T-helper 17 cell (primary cell): ENCODE data around the gene TRAPPC3. TPM values are rescaled to one million over a fixed set of nuclear protein-coding genes. Genes with fewer than 3 reads are reported as not detected.

Source experiments
- ATAC-seq: fragments of 150-1000 bp; cut with Tn5 transposase; 2 replicates; pipeline ENCODE4 v1.10.0; 2021; ENCODE audit warnings: mild to moderate bottlenecking, moderate library complexity
- DNase-seq, 3 donors: peaks; one replicate each; pipeline versions ENCODE4 v3.0.0 to v3.0.0-alpha.2; 2020 to 2021
- H3K9me3 ChIP-seq: one replicate; pipeline ENCODE4 v1.7.0; 2013; ENCODE audit warnings: low read length, mild to moderate bottlenecking; ENCODE audit not compliant: control insufficient read depth, poor library complexity, severe bottlenecking
- H3K27ac Mint-ChIP-seq: one replicate; pipeline ENCODE4 v1.8.0; 2022; ENCODE audit warnings: mild to moderate bottlenecking, moderate library complexity, mixed read lengths
- H3K27me3 Mint-ChIP-seq: one replicate; pipeline ENCODE4 v1.8.0; 2022; ENCODE audit warnings: mixed read lengths
- H3K36me3 Mint-ChIP-seq: one replicate; pipeline ENCODE4 v1.8.0; 2022; ENCODE audit warnings: low read depth, mixed read lengths
- H3K4me1 Mint-ChIP-seq: one replicate; pipeline ENCODE4 v1.8.0; 2022; ENCODE audit warnings: mild to moderate bottlenecking, mixed read lengths
- H3K4me3 Mint-ChIP-seq: one replicate; pipeline ENCODE4 v1.8.0; 2022; ENCODE audit warnings: mild to moderate bottlenecking, moderate library complexity, mixed read lengths
- total RNA-seq, 4 donors: library from RNA in 2 of 4; stranded (reverse) in 2 of 4; gene quantifications; one replicate each; pipeline ENCODE4 v1.2.3 and lab custom pipeline; 2022 to 2026

Gene TRAPPC3
- total RNA-seq, 2 donors from 2014 or later: 35.0 to 37.8 TPM

DNA sequence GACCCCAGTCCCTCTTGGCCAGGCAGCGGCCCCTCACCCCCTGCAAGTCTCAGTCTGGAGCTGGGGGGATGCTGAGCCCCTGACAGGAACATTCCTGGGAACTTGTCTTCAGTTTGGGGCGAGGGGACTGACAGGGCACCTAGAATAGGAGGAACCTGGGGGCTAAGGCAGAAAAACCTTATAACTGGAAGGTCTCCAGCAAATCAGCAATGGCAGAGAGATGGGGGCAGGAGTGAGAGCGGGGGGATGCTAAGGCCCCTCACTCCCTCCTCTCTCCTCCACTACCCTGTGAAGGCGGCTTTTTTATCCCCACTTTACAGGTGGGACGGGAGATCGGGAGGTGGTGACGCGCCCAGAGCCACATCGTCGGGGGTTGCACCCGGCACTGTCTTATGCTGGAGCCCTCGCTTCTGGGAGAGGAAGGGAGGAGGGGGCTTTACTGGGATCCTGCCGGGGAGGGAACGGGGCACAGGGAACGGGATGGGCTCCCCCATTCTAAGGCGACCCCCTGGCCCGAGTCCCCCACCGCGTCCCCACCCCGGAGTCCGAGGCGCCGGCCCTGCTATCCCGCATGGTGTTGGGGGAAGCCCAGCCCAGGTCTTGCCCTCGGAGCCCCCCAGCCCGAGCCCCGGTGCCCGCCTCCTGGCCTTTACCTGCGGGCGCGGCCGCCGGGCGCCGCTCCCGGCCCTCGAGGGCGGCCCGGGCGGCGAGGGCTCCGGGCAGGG, 24.7 kb downstream of the TRAPPC3 start:
- no peak overlapping the region for H3K27ac Mint-ChIP-seq
- DNase-seq (no peak), ATAC-seq (no peak)
- no peaks in the 10 kb centered on the region for H3K9me3 ChIP-seq
- peaks cover 32% of the 10 kb centered on the region for H3K4me1 Mint-ChIP-seq
- peaks cover 9% of the 10 kb centered on the region for H3K36me3 Mint-ChIP-seq
- peak overlapping the region; percentile 75 for H3K4me3 Mint-ChIP-seq
- peaks cover 51% of the 10 kb centered on the region for H3K27me3 Mint-ChIP-seq

DNA sequence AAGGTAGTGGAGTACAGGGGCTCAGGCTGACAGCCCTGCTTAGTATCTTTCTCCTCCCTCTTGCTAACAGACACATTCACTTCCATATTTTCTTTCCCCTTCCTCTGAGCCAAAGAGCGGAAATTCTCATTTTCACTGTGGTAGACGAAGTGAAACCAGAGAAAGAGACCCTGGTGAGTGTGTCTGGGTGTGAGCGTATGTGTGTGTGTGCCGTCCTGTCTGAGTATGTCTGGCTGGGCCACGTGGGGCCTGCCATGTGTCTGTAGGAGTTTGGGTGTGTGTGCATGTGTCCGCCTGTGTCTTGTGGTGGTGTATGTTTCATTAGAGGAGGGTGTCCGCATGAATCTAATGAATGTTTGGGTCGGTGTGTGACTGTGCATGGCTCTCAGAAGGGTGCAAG, 25.9 kb downstream of the TRAPPC3 start:
- peaks cover 32% of the 10 kb centered on the region for H3K4me1 Mint-ChIP-seq
- H3K27me3 Mint-ChIP-seq: peaks cover 51% of the 10 kb centered on the region
- DNase-seq (no peak), ATAC-seq (peak; percentile 55)
- H3K4me3 Mint-ChIP-seq: peak overlapping the region; percentile 73
- no peaks in the 10 kb centered on the region for H3K9me3 ChIP-seq
- H3K36me3 Mint-ChIP-seq: peaks cover 9% of the 10 kb centered on the region
- H3K27ac Mint-ChIP-seq: no peak overlapping the region

DNA sequence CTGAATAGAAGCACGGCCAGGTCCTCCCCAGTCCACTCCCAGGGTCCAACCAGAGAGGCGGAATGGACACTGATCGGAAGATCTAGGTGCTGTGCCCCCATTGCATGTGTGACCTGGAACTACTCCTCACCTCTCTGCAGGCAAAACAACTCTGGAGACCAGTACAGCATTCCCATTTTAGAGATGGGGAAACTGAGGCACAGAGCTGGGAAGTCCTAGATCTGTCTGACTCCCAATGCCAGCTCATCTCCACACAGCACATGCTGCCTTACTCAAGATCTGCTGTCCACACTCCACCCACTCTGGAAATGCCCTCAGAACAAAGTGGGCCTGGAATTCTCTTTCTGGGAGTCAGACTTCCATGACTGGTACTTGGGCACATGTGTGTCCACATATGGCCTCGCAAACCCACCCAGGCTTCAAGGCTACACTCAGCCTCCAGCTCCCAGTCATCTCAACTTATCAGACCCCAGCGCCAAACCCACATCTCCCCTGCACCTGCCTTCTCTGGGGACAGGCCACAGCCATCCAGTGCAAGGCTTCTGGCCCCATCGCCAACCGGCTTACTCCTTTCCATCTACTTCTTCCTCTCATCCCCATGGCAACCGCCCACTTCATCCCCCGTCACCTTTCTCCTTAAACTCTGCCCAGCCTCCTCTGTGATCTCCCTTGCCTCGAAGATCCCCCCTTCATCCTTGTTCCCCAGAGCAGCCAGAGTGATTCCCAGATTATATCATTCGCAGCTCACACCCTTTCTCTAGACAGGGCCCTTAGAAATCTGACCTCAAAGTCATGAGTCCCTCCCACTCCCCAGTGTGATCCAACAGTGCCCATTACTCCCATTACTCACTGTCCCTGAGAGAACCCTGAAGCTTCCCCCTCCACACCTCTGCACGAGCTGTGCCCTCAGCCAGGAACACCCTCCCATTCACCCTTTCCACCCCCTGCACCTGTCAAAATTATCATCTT, 26.9 kb downstream of the TRAPPC3 start:
- no peak for ATAC-seq
- Mint-ChIP-seq H3K27me3 (peaks cover 51% of the 10 kb centered on the region), H3K27ac (no peak overlapping the region)

DNA sequence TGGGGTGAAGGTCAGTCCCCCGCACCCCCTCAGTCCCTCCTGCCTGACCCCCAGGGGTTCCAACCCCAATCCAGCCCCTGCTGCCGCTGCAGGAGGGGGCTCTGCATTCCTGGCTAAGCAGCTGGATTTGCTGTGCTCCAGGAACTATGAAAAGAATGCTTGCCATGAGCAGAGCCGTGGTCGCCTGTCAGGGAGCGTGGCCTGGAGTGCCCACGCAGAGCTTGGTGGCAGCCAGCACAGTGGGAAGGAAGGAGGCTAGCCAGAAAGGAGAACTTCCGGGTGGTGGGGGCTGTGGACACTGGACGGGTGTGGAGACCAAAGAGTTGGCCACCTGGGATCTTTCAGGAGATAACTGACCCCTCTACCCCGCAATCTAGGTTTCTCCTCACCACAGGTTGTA, 29.8 kb downstream of the TRAPPC3 start:
- DNase-seq: no peak
- peaks cover 43% of the 10 kb centered on the region for H3K27me3 Mint-ChIP-seq
- H3K9me3 ChIP-seq: no peaks in the 10 kb centered on the region
- no peak overlapping the region for H3K27ac Mint-ChIP-seq
- peaks cover 19% of the 10 kb centered on the region for H3K4me1 Mint-ChIP-seq
- no peak overlapping the region for H3K4me3 Mint-ChIP-seq
- ATAC-seq: no peak
- H3K36me3 Mint-ChIP-seq: peaks cover 9% of the 10 kb centered on the region

More for the DNA sequence above, 26.9 kb downstream of the TRAPPC3 start:
- peaks cover 29% of the 10 kb centered on the region for H3K4me1 Mint-ChIP-seq
- DNase-seq: no peak
- no peak overlapping the region for H3K4me3 Mint-ChIP-seq
- H3K9me3 ChIP-seq: no peaks in the 10 kb centered on the region
- H3K36me3 Mint-ChIP-seq: peaks cover 9% of the 10 kb centered on the region

DNA sequence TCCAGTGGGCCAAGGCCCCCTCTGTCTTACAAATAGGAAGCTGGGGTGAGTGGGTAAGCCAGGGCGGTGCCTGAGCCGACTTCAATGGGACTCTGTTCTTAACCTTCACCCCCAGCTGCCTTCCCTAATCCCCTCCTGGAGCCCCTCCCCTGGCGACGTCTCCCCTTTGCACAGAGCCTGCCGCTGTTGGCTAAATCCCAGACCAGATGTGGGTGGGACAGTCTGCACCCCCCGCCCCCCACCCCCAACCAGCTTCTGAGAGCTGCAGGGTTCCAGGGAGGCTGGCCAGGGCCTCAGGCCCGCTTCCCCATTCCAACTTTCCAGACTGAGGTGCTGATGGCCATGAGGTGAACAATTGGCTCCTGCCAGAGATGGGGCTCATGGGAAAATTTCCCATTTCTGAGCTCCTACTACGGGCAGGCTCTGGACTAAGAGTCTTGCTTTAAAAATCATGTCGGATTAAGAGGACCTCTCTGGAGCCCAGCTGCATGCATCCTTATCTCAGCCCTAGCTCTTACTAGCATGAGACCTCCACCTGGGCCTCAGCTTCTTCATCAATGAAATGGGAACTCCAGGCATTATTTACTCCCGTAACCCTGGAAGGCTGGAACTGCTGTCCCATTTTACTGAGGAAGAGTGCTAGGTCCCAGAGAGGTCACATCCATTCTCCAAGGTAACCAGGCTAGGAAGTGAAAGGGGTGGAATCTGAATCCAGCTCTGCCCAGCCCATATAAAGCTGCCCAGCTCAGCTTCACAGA, 30.7 kb downstream of the TRAPPC3 start:
- Mint-ChIP-seq H3K4me3 (no peak overlapping the region), H3K4me1 (peaks cover 15% of the 10 kb centered on the region), H3K36me3 (peaks cover 9% of the 10 kb centered on the region), H3K27me3 (peaks cover 34% of the 10 kb centered on the region), H3K27ac (no peak overlapping the region)
- DNase-seq (no peak), ATAC-seq (no peak)
- no peaks in the 10 kb centered on the region for H3K9me3 ChIP-seq

DNA sequence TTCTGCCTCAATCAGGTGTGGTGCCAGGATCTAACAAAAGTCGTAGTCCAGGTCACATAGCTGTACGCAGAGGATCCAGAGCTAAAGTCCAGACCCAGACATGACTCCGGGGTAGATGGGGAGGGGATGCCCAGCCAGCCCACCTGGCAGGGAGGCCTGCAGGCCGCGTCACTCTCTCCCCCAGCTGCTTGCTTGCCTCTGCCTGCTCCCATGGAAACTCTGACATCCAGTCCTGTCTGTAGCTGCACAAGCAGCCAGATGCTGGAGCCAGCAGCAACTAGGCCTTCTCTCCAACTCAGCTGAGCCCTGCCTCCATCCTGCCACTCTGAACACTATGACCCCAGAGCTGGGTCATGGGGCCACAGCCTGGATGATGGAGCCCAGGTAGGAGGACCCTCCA, 32.4 kb downstream of the TRAPPC3 start:
- ATAC-seq: no peak
- no peaks in the 10 kb centered on the region for H3K36me3 Mint-ChIP-seq
- peaks cover 17% of the 10 kb centered on the region for H3K27me3 Mint-ChIP-seq
- no peak for DNase-seq
- no peak overlapping the region for H3K4me3 Mint-ChIP-seq
- H3K4me1 Mint-ChIP-seq: peaks cover 6% of the 10 kb centered on the region
- H3K9me3 ChIP-seq: no peaks in the 10 kb centered on the region
- H3K27ac Mint-ChIP-seq: no peak overlapping the region

DNA sequence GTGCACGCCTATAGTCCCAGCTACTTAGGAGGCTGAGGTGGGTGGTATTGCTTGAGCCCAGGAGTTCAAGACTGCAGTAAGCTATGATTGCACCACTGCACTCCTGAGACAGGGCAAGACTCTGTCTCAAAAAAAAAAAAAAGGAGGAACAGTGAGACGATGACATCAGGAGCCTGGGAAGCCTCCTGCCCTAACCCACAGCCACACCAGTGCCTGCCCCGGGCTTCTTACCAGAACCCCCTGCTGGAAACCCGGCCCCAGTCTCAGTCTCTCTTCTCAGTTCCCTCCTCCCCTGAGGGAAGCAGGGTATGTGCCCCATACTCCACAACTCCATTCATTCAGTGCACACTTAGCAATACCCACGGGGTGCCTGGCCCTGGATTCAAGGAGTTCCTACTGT, 33.4 kb downstream of the TRAPPC3 start:
- no peak for ATAC-seq
- H3K9me3 ChIP-seq: no peaks in the 10 kb centered on the region
- H3K4me1 Mint-ChIP-seq: peaks cover 10% of the 10 kb centered on the region
- peaks cover 14% of the 10 kb centered on the region for H3K27me3 Mint-ChIP-seq
- DNase-seq: no peak
- H3K27ac Mint-ChIP-seq: no peak overlapping the region
- H3K36me3 Mint-ChIP-seq: no peaks in the 10 kb centered on the region
- no peak overlapping the region for H3K4me3 Mint-ChIP-seq

DNA sequence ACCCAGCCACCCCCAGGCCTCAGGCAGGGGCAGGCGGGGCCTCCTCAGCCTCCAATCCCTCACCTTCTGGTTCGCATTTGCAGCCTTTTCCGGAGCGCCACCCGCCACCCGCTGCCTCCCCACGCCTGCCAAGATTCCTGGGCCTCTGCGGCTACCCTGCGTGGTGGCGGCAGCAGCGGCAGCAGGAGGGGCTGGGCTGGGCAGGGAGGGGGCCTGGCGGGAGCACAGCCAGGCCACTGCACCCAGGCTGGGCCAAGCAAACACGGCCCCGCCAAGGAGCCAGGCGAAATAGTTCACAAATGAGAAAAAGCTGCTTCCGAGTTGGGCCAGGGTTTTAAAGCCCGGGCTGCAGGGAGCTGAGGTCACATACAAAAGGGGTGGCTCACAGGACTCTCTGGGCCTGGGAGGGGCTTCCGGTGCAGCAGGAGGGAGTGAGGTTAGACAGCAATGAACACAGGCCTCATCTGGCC, 34.1 kb downstream of the TRAPPC3 start:
- H3K27ac Mint-ChIP-seq: no peak overlapping the region
- no peak for ATAC-seq

DNA sequence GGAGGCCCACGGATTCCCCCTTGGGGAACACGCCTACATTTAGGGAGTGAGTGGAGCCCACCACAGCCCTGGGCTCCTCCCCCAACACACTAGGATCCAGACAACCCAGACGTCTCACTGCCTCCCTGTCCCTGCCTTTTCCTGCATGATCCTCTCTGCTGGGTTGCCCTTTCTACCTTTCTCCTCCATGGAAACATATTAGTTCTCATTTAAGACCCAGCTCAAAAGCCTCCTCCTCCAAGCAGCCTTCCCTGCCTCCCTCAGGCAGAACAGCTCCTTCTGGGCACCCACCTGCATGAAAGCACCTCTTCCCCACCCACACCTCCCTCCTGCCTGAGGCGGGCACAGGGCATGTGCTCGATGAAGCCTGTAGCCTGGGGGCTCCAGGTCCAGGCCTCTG, 34.9 kb downstream of the TRAPPC3 start:
- Mint-ChIP-seq H3K36me3 (no peaks in the 10 kb centered on the region), H3K4me1 (peaks cover 13% of the 10 kb centered on the region), H3K4me3 (no peak overlapping the region)

More for the DNA sequence above, 34.1 kb downstream of the TRAPPC3 start:
- H3K9me3 ChIP-seq: no peaks in the 10 kb centered on the region
- no peak for DNase-seq
- H3K4me3 Mint-ChIP-seq: no peak overlapping the region
- peaks cover 11% of the 10 kb centered on the region for H3K27me3 Mint-ChIP-seq
- no peaks in the 10 kb centered on the region for H3K36me3 Mint-ChIP-seq
- H3K4me1 Mint-ChIP-seq: peaks cover 11% of the 10 kb centered on the region

DNA sequence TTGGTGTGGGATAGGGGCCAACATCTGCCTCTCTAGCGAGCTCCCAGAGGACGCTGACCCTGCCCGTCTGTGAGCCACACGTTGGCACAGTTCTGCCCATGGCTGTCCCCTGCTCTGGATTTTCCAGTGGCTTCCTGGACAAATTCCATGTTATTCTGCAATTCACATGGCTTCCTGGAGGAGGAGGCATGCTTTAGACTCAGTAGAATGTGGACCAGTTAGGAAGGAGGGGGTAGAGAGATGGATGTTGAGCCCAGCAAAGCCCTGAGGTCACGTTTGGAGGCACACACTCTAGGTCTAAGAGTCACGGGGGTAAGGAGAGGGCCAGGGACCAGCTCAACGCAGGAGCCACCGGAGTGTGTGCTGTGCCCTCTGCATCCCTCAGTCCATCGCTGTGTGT, 36.5 kb downstream of the TRAPPC3 start:
- Mint-ChIP-seq H3K4me1 (peaks cover 20% of the 10 kb centered on the region), H3K4me3 (no peak overlapping the region), H3K27ac (peak overlapping the region; percentile 86), H3K36me3 (no peaks in the 10 kb centered on the region), H3K27me3 (peaks cover 6% of the 10 kb centered on the region)
- no peak for DNase-seq
- H3K9me3 ChIP-seq: no peaks in the 10 kb centered on the region
- ATAC-seq: no peak

More for the DNA sequence above, 34.9 kb downstream of the TRAPPC3 start:
- ATAC-seq: no peak
- Mint-ChIP-seq H3K27ac (no peak overlapping the region), H3K27me3 (peaks cover 6% of the 10 kb centered on the region)
- no peak for DNase-seq
- H3K9me3 ChIP-seq: no peaks in the 10 kb centered on the region

DNA sequence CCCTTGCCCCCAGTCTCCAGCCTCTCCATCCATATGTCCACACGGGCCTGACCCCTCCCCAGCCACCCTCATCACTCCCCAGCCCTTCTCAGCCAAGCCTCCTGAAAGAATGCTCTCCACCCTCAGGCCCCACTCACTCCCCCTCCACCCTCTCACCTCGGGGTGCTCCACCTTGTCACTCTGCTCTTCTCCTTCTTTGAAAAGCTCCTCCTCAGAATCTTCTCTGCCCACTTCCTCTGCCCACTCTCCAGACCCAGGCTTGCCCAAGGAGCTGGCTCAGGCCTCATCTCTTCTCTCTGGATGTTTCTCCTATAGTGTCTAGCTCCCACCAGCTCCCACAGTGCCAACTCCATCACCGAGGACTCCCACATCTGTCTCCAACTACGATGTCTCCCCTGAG, 38.1 kb downstream of the TRAPPC3 start:
- peak overlapping the region; percentile 86 for H3K27ac Mint-ChIP-seq
- H3K27me3 Mint-ChIP-seq: peaks cover under 1% of the 10 kb centered on the region
- no peaks in the 10 kb centered on the region for H3K9me3 ChIP-seq
- DNase-seq (no peak), ATAC-seq (no peak)
- H3K4me1 Mint-ChIP-seq: peaks cover 17% of the 10 kb centered on the region
- peak overlapping the region; percentile 55 for H3K4me3 Mint-ChIP-seq
- no peaks in the 10 kb centered on the region for H3K36me3 Mint-ChIP-seq

DNA sequence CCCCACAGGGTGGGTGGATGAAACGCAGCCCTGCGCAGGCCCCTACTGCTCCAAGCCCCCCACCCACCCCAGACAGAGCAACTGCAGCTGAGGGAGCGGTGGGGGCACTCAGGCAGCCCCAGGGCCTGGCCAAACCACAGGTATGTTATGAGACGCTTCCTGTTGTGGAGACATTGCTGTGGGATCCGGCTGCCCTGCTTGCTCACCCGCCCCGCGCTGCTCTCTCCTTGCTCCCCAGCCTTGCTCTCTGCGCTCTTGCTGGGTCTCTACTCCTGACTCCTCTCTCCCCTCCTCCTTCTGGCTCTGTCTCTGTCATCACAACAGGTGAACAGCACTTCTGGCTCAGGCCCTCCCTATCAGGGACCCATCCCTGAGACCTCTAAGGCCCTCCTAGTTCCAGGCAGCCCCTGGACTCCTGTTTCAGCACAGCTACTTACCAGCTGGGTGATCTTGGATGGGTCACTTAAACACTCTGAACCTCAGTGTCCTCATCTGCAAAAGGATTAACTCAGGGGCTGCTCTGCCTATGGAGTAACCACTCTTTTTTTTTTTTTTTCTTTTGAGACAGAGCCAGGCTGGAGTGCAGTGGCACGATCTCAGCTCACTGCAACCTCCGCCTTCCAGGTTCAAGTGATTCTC, 40.1 kb downstream of the TRAPPC3 start:
- peak overlapping the region; percentile 66 for H3K27ac Mint-ChIP-seq
- peaks cover 17% of the 10 kb centered on the region for H3K4me1 Mint-ChIP-seq
- no peaks in the 10 kb centered on the region for H3K9me3 ChIP-seq
- H3K27me3 Mint-ChIP-seq: no peaks in the 10 kb centered on the region
- peak; percentile 98 for ATAC-seq
- H3K4me3 Mint-ChIP-seq: peak overlapping the region; percentile 83
- H3K36me3 Mint-ChIP-seq: no peaks in the 10 kb centered on the region
- peak in 1 of 3 donors; percentile 22 for DNase-seq
